Activated CD4-positive, alpha-beta T cell treated with anti-CD3 and anti-CD28 coated beads, Interleukin-2, amount 50 U/mL, for 1 hour (primary cell): Measurements from ENCODE around the gene RASSF1.
A peak's percentile ranks its signal among the peaks of the same experiment; 100 is the strongest.
"Not testable (repeated sequence)": the region's sequence is repeated elsewhere in the genome, so short reads cannot be mapped to it uniquely, and the experiment has no call there.

Source experiments
- DNase-seq: peaks from one replicate; pipeline ENCODE4 v3.0.0-alpha.2; 2020

RASSF1 gene

DNA sequence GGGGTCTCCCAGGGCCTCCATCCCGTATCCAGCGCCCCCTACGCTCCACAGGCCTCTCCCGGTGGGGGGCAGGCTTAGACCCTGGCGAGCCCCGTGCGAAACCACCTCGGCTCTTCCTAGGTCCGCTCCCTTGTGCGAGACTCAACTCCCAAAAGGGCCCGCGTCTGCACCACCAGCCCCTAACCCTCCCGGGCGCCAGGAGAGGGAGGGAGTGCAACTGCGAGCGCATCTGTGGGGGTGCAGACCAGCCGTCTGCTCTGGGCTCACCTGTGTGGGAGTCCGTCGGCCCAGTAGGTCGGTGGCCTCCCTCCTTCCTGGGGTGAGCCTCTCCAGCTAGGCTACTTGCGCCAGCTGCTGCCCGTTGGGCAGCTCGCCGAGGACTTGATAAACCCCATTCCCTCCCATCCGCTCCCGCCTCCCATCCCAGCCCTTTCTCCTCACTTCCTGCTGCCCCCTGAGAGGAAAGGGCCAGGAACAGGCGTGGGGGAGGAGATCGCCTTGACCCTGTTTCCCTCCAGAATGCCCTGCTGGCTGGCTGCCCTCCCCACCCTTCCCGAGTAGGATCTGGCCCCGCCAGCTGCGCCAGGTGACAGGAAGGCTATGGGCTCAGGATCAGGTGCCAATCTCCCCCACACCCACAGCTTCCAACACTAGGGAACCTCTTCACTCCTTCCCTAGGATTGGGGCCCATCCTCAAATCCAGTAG, 18.1 kb downstream of the RASSF1 start, which contains the start of gene HYAL2:
Gene HYAL2, minus strand, starts transcription at position 360 of the 706 bp plus-strand sequence. CDS start 2,256 bp downstream, outside the sequence.
- no peak for DNase-seq

DNA sequence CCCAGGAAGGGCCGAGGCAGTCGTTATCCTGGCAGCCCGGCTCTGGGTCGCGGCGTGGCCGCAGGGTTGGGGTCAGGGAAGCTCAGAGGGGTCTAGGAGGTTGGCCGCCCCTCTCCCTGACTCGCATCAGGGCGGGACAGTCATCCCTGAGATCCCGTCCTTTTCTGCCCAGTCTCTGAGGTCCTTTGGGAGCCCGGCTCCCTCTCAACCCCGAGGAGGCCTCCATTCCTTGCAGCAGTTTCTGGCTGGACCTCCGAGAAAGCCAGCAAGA, 18.6 kb downstream of the RASSF1 start:
- DNase-seq: no peak

- peak; percentile 78 for DNase-seq
These were observed 19.1 kb downstream of the RASSF1 start for GRCh38 chr3:50321336-50322114.

DNA sequence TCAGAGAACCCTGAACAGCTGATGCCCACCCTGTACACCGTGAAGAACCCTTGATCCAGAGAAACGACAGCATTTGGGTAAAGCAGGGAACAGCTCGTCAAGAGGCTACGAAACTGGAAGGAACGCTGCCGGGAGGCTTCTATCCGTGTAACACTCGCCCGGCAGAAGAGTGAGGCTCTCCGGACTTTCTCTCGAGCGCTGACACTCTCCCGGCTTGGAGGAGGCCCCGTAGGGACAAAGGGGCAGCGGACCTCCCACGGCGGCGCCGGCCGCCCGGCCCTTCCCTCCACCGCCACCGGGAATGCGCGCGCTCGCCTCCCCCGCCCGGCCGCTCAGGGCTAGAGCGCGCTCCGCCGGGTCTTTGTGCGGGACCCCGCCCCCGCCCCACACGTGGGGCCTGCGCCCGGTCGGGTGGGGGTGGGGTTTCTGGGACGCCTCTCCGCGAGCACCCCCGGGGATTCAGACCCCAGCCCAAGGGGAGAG, 19.7 kb downstream of the RASSF1 start:
- DNase-seq: no peak

DNA sequence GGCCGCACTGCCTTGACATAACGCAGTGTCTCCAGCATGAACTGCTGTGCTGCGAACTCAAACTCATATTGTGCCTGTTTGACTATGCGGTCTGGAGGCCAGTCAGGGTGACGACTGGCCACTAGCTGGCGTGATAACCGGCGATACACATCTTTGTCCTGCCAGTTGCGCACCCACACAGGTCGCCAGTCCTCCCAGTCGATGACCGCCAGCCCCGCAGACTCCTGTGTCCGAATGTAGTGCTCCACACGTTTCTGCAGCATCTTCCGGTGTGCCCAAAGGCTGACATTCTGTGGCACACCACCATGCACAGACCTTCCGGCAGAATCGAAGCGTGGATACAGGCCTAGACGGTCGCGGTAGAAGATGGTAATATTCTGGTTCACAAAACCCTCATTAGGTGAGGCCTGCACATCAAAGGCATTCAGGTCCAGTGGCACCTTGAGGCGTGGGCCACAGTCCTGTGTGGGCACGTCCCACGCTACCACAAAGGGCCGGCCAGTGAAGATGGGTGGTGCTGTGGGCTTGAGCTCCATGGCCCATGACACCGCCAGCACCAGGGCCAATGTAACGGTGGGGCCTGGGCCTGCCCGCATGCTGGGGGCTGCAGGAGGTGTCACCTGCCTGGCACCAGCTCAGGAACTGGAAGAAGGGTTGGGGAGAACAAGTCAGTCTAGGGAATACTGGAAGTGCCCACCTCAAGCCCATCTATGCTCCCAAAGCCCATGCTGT, 20.6 kb downstream of the RASSF1 start:
- no peak for DNase-seq

DNA sequence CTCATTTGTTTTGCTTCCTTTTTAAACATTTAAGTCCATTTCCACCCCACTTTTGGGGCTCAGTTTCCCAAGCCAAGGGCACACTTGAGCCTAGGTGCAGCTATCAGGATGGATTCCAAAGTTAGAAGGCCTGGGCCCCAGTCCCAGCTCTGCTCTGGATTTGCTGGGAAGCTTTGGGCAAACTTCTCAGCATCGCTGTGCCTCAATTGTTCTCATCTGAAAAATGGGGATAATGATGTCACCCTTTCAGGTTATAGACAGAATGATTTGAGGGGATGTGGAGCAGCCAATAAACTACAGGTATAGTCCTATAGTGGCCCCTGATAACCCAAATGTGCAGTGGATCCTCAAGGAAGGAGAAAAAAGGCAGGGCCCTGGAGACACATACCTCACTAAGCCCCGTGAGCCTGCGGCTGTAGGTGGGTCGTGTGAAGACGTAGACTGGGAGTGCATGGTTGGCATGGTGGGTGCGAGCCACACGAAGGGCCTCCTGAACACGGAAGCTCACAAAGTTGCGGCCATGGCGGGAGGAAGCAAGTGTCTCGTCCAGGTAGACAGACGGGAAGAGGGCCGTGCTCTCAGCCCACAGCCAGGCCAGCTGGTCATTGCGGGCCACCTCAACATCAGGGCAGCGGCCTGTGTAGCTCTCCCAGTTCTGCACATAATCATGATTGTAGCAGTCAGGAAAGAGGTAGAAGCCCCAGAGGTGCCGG, 21.3 kb downstream of the RASSF1 start:
- DNase-seq: no peak

DNA sequence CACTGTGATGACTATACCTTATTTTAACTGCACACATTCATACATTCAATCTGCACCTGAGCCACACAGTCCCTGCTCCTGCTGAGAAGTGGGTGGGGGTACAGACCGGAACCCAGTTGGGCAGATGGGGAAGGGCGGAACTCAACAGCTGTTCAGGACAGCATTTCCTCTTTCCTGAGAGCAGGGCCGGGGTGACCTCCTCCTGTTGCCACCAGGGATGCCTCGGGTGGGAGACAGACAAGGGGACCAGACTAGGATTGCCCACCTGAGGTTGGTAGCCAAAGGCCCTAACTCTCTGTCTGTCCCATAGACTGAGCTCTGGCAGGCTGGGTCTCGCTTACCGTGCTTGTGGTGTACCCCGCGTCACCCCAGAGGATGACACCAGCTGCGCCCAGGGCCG, 22.0 kb downstream of the RASSF1 start:
- no peak for DNase-seq

GRCh38 chr3:50318163-50318562, 22.5 kb downstream of the RASSF1 start:
- DNase-seq: no peak

GRCh38 chr3:50317300-50317699, 23.3 kb downstream of the RASSF1 start:
- no peak for DNase-seq

DNA sequence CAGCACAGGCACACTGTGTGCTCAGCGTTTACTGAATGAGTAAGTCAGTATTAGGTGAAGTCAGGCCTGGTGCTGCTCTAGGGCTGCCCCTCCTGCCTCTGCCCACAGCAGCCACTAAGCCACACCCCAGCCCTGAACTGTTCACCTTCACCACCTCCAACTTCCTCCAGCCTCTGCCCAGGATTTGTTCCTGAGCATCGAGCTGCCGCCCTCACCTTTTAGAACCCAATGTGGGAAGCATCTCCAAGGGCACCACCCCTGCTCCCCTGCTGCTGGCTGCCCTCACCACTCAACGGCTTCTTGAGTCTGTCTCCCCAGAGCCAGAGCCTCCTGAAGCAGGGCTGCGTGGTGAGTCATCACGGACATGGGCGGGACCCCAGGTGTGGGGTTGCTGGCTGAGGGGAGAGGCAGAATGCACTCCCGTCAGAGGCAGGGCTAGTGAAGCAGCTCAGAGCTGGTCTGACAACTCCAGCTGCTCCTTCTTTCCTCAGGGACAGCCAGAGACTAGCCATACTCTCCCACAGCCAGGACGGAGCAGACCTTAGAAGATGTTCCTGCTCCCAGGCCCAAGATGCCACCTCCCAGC, 23.9 kb downstream of the RASSF1 start:
- DNase-seq: peak; percentile 73

DNA sequence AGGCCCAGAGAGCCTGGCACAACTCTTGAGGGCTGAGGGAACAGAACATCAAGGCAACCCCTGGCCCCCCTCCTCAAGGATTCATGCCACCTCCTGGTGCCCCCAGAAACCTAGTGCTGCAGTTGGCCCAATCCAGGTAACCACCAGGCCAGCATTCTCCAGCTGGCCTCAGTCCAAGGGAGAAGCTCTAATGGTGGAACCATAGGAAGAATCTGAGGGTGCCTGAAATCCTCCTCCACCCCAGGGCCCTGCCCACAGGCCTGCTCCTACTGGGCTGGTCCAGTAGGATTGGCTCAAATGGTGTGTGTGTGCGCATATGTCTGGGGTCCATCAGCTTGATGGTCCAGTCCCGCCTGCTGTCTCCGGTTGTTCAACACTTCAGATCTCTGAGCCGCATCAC, 25.8 kb downstream of the RASSF1 start:
- DNase-seq: no peak

DNA sequence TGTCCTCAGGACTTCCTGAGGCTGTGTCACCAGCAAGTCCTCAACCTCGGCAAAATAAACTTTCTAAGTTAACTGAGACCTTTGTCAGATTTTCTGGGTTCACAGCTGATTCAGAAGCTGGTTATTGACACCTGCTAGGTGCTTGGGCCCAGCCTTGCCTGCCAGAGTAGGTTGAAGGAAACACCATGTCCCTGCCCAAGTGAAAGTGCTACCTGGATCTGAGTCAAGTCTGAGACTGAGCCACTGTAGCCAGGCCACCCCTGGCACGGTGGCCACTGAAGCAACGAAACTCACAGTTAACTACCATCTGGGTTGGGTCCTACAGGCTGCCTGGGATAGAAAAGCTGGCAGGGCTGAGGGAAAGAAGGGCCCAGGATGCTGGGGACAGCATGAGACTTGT, 26.3 kb downstream of the RASSF1 start:
- DNase-seq: no peak

DNA sequence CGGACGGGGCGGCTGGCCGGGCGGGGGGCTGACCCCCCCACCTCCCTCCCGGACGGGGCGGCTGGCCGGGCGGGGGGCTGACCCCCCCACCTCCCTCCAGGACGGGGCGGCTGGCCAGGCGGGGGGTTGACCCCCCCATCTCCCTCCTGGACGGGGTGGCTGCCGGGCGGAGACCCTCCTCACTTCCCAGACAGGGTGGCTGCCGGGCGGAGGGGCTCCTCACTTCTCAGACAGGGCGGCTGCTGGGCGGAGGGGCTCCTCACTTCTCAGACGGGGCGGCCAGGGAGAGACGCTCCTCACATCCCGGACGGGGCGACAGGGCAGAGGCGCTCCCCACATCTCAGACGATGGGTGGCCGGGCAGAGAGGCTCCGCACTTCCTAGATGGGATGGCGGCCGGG, 28.6 kb downstream of the RASSF1 start:
- DNase-seq: not testable (repeated sequence)

DNA sequence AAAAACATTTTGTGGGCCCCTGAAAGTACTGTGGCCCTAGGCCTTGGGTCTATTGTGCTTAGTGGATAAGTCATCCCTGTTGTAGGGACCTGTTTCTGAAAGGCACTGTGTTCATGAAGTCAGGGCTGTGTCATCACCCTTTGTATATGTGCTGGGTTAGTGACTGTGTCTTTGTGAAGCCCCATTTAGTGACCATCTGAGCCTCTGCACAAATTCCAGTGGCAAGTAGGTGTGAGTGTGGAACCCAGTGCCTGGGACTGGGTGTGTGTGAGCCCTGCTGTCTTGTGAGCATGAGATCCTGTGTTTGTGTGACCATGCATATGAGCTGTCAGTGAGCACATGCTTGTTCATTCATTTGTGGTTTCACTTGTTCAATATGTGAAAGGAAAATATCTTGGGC, 36.0 kb downstream of the RASSF1 start:
- no peak for DNase-seq

GRCh38 chr3:50303013-50303815, 37.4 kb downstream of the RASSF1 start, which contains the start of gene HYAL1:
Gene HYAL1 (minus strand): TSS chr3:50303574. CDS start chr3:50302956, 618 bp downstream.
- no peak for DNase-seq

GRCh38 chr3:50302095-50303012, 38.3 kb downstream of the RASSF1 start:
- DNase-seq: no peak

GRCh38 chr3:50300681-50301254, 39.9 kb downstream of the RASSF1 start:
- no peak for DNase-seq

- no peak for DNase-seq
These were observed 40.5 kb downstream of the RASSF1 start for GRCh38 chr3:50299929-50300680.

- DNase-seq: no peak
These were observed 41.1 kb downstream of the RASSF1 start for GRCh38 chr3:50299638-50299928.
